Effector CD4-positive, alpha-beta T cell (primary cell): ENCODE data around the gene PDF.

Source experiments
- DNase-seq: peaks from one replicate; pipeline ENCODE4 v3.0.0-alpha.2; 2020

PDF gene

GRCh38 chr16:69338557-69339288 lies 8.3 kb upstream of the PDF start:
- no peak for DNase-seq

GRCh38 chr16:69334696-69335095 lies 4.3 kb upstream of the PDF start:
- DNase-seq, result no peak

GRCh38 chr16:69329369-69330285 lies 761 bp downstream of the PDF start:
- no peak for DNase-seq

GRCh38 chr16:69328854-69329316 lies 1.5 kb downstream of the PDF start:
- DNase-seq, result no peak

- DNase-seq, result no peak
Observed at GRCh38 chr16:69327585-69328310, 2.6 kb downstream of the PDF start.

- DNase-seq, result no peak
Observed at GRCh38 chr16:69326172-69326873, 4.1 kb downstream of the PDF start.

GRCh38 chr16:69325784-69326171 lies 4.6 kb downstream of the PDF start:
- DNase-seq, result no peak

GRCh38 chr16:69324585-69325253 lies 5.7 kb downstream of the PDF start:
- DNase-seq, result no peak

GRCh38 chr16:69324013-69324531 lies 6.3 kb downstream of the PDF start:
- no peak for DNase-seq

- DNase-seq, result no peak
Observed at GRCh38 chr16:69323415-69323814, 7.0 kb downstream of the PDF start.

GRCh38 chr16:69322343-69322742 lies 8.0 kb downstream of the PDF start:
- no peak for DNase-seq

GRCh38 chr16:69321080-69321479 lies 9.3 kb downstream of the PDF start:
- DNase-seq, result no peak

- no peak for DNase-seq
Observed at GRCh38 chr16:69320740-69321073, 9.7 kb downstream of the PDF start.

- DNase-seq, result no peak
Observed at GRCh38 chr16:69319826-69320739, 10.3 kb downstream of the PDF start.

GRCh38 chr16:69319381-69319780 lies 11.0 kb downstream of the PDF start:
- DNase-seq, result no peak

- no peak for DNase-seq
Observed at GRCh38 chr16:69318911-69319289, 11.5 kb downstream of the PDF start.

- DNase-seq, result no peak
Observed at GRCh38 chr16:69318177-69318910, 12.0 kb downstream of the PDF start.

- no peak for DNase-seq
Observed at GRCh38 chr16:69316595-69317034, 13.8 kb downstream of the PDF start.

GRCh38 chr16:69315486-69316311 lies 14.7 kb downstream of the PDF start:
- DNase-seq, result no peak
